ENCODE data around the gene CHPF2. TPM values are rescaled to one million over a fixed set of nuclear protein-coding genes. Genes with fewer than 3 reads are reported as not detected.

CHPF2 gene
- total RNA-seq, 4 donors from 2014 or later, result 14.2 to 28.3 (median 24.3) TPM

DNA sequence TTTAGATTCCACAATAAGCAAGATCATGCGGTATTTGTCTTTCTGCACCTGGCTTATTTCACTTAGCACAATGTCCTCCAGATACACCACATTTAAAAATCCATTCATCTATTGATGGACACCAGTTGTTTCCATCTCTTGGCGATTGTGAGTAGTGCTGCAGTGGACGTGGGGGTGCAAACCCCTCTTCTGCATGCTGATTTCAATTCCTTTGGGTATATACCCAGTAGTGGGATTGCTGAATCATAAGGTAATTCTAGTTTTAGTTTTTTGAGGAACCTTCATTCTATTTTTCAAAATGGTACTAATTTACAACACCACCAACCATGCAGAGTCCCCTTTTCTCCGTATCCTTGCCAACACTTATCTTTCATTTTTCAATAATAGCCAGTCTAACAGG, 43.2 kb upstream of the CHPF2 start:
- TF ChIP-seq CTCF (IDR thresholded peaks at IDR 0.05; ENCODE audit: low read depth), result no peak

GRCh38 chr7:151191544-151191943, 40.7 kb upstream of the CHPF2 start:
- no peak for TF ChIP-seq CTCF (IDR thresholded peaks at IDR 0.05; ENCODE audit: low read depth)

DNA sequence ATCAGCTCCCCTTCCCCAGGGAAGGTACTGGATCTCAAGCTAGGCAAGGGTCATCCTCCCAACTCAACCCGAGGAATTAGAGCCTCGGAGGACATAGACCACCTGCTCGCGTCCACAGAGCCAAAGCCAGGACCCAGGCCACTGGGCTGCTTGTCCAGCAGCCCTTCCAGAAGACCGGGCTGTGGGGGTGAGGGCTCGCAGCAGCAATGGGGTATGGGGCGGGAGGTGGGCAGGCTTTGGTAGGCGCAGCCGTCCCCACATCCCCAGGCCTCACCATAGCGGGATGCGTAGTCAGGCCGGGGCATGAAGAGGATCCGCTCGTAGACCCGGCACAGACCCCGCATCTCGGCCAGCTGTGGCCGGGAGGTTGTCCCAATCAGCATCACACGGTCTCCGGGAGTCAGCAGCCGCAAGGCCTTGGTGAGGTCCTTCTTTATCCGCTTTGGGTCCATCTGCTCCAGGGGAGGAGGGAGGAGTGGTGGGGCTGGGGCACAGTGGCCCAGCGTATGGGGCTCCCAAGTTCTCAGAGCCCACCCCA, 40.2 kb upstream of the CHPF2 start:
- TF ChIP-seq CTCF (IDR thresholded peaks at IDR 0.05; ENCODE audit: low read depth), result no peak

DNA sequence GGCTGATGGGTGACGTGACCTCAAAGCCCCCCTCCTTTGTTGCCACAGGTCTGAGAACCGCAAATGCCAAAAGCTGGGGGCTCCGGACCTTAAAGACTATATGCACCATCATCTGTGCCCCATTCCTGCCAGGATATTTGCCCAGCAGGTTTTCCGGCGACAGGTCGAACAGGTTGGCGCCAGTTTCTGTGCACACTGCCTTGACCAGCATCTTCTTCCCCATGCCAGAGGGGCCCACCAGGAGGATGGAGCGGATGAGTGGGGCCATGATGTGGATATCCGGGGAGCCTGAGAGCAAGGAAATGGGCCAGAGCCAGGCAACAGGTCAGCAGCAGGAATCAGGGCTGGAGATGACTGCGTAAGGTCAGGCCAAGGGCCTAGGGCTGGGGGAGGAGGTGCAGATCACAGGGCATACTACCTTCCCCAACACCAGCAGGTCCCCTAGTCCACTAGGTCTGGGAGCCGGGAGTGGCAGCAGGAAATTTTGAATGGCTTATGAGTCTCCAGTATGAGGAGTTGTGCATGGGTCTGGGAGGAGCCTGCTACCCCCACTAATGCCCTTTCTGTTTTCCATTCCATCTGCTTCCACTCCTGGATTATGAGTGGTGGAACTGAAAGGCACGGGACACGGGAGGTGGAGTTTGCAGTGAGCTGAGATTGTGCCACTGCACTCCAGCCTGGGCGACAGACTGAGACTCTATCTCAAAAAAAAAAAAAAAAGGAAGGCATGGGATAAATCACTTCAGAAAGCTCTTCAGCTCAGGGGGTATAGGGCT, 38.9 kb upstream of the CHPF2 start:
- no peak for TF ChIP-seq CTCF (IDR thresholded peaks at IDR 0.05; ENCODE audit: low read depth)

- no peak for TF ChIP-seq CTCF (IDR thresholded peaks at IDR 0.05; ENCODE audit: low read depth)
Observed at GRCh38 chr7:151194188-151194587, 38.1 kb upstream of the CHPF2 start.

- TF ChIP-seq CTCF (IDR thresholded peaks at IDR 0.05; ENCODE audit: low read depth), result no peak
Observed at GRCh38 chr7:151195616-151196450, 36.5 kb upstream of the CHPF2 start.

- TF ChIP-seq CTCF (IDR thresholded peaks at IDR 0.05; ENCODE audit: low read depth), result no peak
Observed at GRCh38 chr7:151197932-151198331, 34.4 kb upstream of the CHPF2 start.
